ENCODE measurements around the gene UPK1B.

Gene UPK1B

GRCh38 chr3:119222391-119222790 lies 49.0 kb downstream of the UPK1B start:
- no peak overlapping the region for H3K4me3 ChIP-seq (replicated peaks; ENCODE audit: low read depth, low read length)
- no peak for DNase-seq (ENCODE audit: low read depth)
- no peak for TF ChIP-seq CTCF (IDR thresholded peaks at IDR 0.05; ENCODE audit: low read length, missing control alignments)

- no peak for DNase-seq (ENCODE audit: low read depth)
- TF ChIP-seq CTCF (IDR thresholded peaks at IDR 0.05; ENCODE audit: low read length, missing control alignments), result no peak
- no peak overlapping the region for H3K4me3 ChIP-seq (replicated peaks; ENCODE audit: low read depth, low read length)
Measured at GRCh38 chr3:119223511-119223910, 50.1 kb downstream of the UPK1B start.

- TF ChIP-seq CTCF (IDR thresholded peaks at IDR 0.05; ENCODE audit: low read length, missing control alignments), result no peak
- H3K4me3 ChIP-seq (replicated peaks; ENCODE audit: low read depth, low read length), result no peak overlapping the region
- no peak for DNase-seq (ENCODE audit: low read depth)
Measured at GRCh38 chr3:119225121-119225520, 51.7 kb downstream of the UPK1B start.

- no peak for DNase-seq (ENCODE audit: low read depth)
- H3K4me3 ChIP-seq (replicated peaks; ENCODE audit: low read depth, low read length), result no peak overlapping the region
- no peak for TF ChIP-seq CTCF (IDR thresholded peaks at IDR 0.05; ENCODE audit: low read length, missing control alignments)
Measured at GRCh38 chr3:119227070-119227850, 53.9 kb downstream of the UPK1B start.

- TF ChIP-seq CTCF (IDR thresholded peaks at IDR 0.05; ENCODE audit: low read length, missing control alignments), result no peak
- DNase-seq (ENCODE audit: low read depth), result no peak
- H3K4me3 ChIP-seq (replicated peaks; ENCODE audit: low read depth, low read length), result no peak overlapping the region
Measured at GRCh38 chr3:119228373-119229145, 55.2 kb downstream of the UPK1B start.

GRCh38 chr3:119229190-119229589 lies 55.8 kb downstream of the UPK1B start:
- no peak for DNase-seq (ENCODE audit: low read depth)
- H3K4me3 ChIP-seq (replicated peaks; ENCODE audit: low read depth, low read length), result no peak overlapping the region
- no peak for TF ChIP-seq CTCF (IDR thresholded peaks at IDR 0.05; ENCODE audit: low read length, missing control alignments)
